H1 (cell line): Measurements from ENCODE around the gene ZC4H2. TPM values are rescaled to one million over a fixed set of nuclear protein-coding genes. Genes with fewer than 3 reads are reported as not detected.

Experiments
- CTCF ChIA-PET: fragments of 300-600 bp; sonication (Branson Sonifier 250); formaldehyde crosslinking; loops from one replicate; lab custom pipeline; 2021; ENCODE audit not compliant: partially characterized antibody; lab: Charles Lee
- POLR2A ChIA-PET: fragments of 300-600 bp; sonication (Branson Sonifier 250); formaldehyde crosslinking; loops from one replicate; lab custom pipeline; 2021; ENCODE audit warnings: inconsistent platforms; ENCODE audit not compliant: partially characterized antibody; lab: Charles Lee
- DNase-seq, 2 experiments: peaks; one replicate each; pipeline versions ENCODE4 v3.0.0 to v3.0.0-alpha.2; 2010 to 2022; ENCODE audit warnings: low spot score in 2 of 2, low read depth in 1 of 2, mixed read lengths in 1 of 2
- FAIRE-seq: peaks from 2 replicates; lab custom pipeline; 2011; peaks lifted over from hg19 to GRCh38; lab: Jason Lieb, UNC
- H2AFZ ChIP-seq: 2 replicates; pipeline ENCODE4 v1.8.1; 2012; ENCODE audit warnings: low read length, inconsistent platforms
- H2AK5ac ChIP-seq: 2 replicates; pipeline ENCODE4 v1.6.1; 2013; ENCODE audit warnings: low read depth, low read length
- H2BK120ac ChIP-seq: replicated peaks from 2 replicates; pipeline ENCODE3; 2013; ENCODE audit warnings: low read depth, low read length, inconsistent platforms
- H2BK12ac ChIP-seq: 2 replicates; pipeline ENCODE4 v1.6.1; 2013; ENCODE audit warnings: low read depth, low read length
- H2BK15ac ChIP-seq: 2 replicates; pipeline ENCODE4 v1.6.1; 2013; ENCODE audit warnings: low read length
- H2BK20ac ChIP-seq: 2 replicates; pipeline ENCODE4 v1.6.1; 2013; ENCODE audit warnings: low read length
- H2BK5ac ChIP-seq: 2 replicates; pipeline ENCODE4 v1.6.1; 2013; ENCODE audit warnings: low read depth, low read length
- H3K14ac ChIP-seq: 2 replicates; pipeline ENCODE4 v1.6.1; 2013; ENCODE audit warnings: inconsistent platforms; ENCODE audit not compliant: insufficient read length
- H3K18ac ChIP-seq: 2 replicates; pipeline ENCODE4 v1.6.1; 2013; ENCODE audit warnings: low read length; ENCODE audit errors: extremely low read depth
- H3K23ac ChIP-seq: 2 replicates; pipeline ENCODE4 v1.6.1; 2013; ENCODE audit warnings: inconsistent platforms; ENCODE audit not compliant: insufficient read length
- H3K23me2 ChIP-seq: 2 replicates; pipeline ENCODE4 v1.6.1; 2013; ENCODE audit warnings: low read depth, low read length
- H3K27ac ChIP-seq: 2 replicates; pipeline ENCODE4 v1.6.1; 2011; ENCODE audit warnings: low read depth, low read length, inconsistent platforms
- H3K27me3 ChIP-seq, 4 experiments: replicated peaks in 1 of 4; 1 replicate in 1 of 4; 2 replicates in 3 of 4; pipeline versions ENCODE4 v1.6.1 to v1.8.1; 2011 to 2013; ENCODE audit warnings: low read length in 3 of 4, mild to moderate bottlenecking in 3 of 4, inconsistent platforms in 2 of 4, mixed read lengths in 2 of 4, moderate library complexity in 1 of 4; ENCODE audit not compliant: control insufficient read depth in 3 of 4, insufficient read depth in 3 of 4; ENCODE audit errors: extremely low read depth in 1 of 4
- H3K36me3 ChIP-seq, 4 experiments: 2 replicates each; pipeline versions ENCODE4 v1.6.1 to v1.8.1; 2011 to 2013; ENCODE audit warnings: mild to moderate bottlenecking in 4 of 4, low read length in 3 of 4, moderate library complexity in 2 of 4, control low read depth in 1 of 4, inconsistent platforms in 1 of 4; ENCODE audit not compliant: insufficient read depth in 4 of 4, control insufficient read depth in 2 of 4
- H3K4ac ChIP-seq: replicated peaks from 2 replicates; pipeline ENCODE3; 2013; ENCODE audit warnings: low read length, low read depth, mixed read lengths, inconsistent platforms; ENCODE audit not compliant: insufficient read length
- H3K4me1 ChIP-seq, 4 experiments: replicated peaks in 1 of 4; 1 replicate in 1 of 4; 2 replicates in 3 of 4; pipeline versions ENCODE4 v1.6.1 to v1.8.1; 2011 to 2013; ENCODE audit warnings: low read length in 3 of 4, inconsistent platforms in 2 of 4, mixed read lengths in 1 of 4; ENCODE audit not compliant: insufficient read depth in 4 of 4, control insufficient read depth in 3 of 4
- H3K4me2 ChIP-seq, 2 experiments: 2 replicates each; pipeline versions ENCODE4 v1.6.1 to v1.8.1; 2011 to 2013; ENCODE audit warnings: low read depth in 2 of 2, low read length in 2 of 2, control low read depth in 1 of 2, inconsistent platforms in 1 of 2, mild to moderate bottlenecking in 1 of 2; ENCODE audit not compliant: insufficient read depth in 1 of 2
- H3K4me3 ChIP-seq, 4 experiments: fragments of 200-600, 300-600 bp in 1 of 4; sonication (generic), shearing (Covaris generic), sonication (Bioruptor Twin) in 1 of 4; 2 replicates each; pipeline versions ENCODE4 v1.5.1 to v1.8.1; 2011 to 2016; ENCODE audit warnings: low read length in 4 of 4, low read depth in 3 of 4, control low read depth in 2 of 4, inconsistent platforms in 2 of 4, mild to moderate bottlenecking in 2 of 4, mixed read lengths in 1 of 4, moderate library complexity in 1 of 4; ENCODE audit not compliant: insufficient read depth in 2 of 4; ENCODE audit errors: extremely low read depth in 1 of 4
- H3K56ac ChIP-seq: replicated peaks from 2 replicates; pipeline ENCODE3; 2013; ENCODE audit warnings: low read depth, mild to moderate bottlenecking, mixed read lengths, low read length, inconsistent platforms; ENCODE audit not compliant: insufficient read length
- H3K79me1 ChIP-seq: 2 replicates; pipeline ENCODE4 v1.6.1; 2013; ENCODE audit warnings: low read depth, low read length, control low read depth
- H3K79me2 ChIP-seq, 2 experiments: 2 replicates each; pipeline versions ENCODE4 v1.6.1 to v1.8.1; 2012 to 2013; ENCODE audit warnings: low read length in 2 of 2, mild to moderate bottlenecking in 2 of 2, inconsistent platforms in 1 of 2; ENCODE audit not compliant: insufficient read depth in 2 of 2, control insufficient read depth in 1 of 2
- H3K9ac ChIP-seq, 4 experiments: replicated peaks in 1 of 4; 1 replicate in 1 of 4; 2 replicates in 3 of 4; pipeline versions ENCODE4 v1.6.1 to v1.8.1; 2011 to 2013; ENCODE audit warnings: low read depth in 3 of 4, low read length in 3 of 4, control low read depth in 2 of 4, mild to moderate bottlenecking in 2 of 4, moderate library complexity in 2 of 4, inconsistent platforms in 1 of 4; ENCODE audit errors: extremely low read depth in 1 of 4
- H3K9me3 ChIP-seq, 2 experiments: 2 replicates each; pipeline versions ENCODE4 v1.6.1 to v1.8.1; 2012 to 2013; ENCODE audit warnings: mild to moderate bottlenecking in 2 of 2, moderate library complexity in 2 of 2, control low read depth in 1 of 2, inconsistent platforms in 1 of 2, low read depth in 1 of 2, low read length in 1 of 2, mixed read lengths in 1 of 2; ENCODE audit not compliant: insufficient read depth in 2 of 2
- H4K20me1 ChIP-seq, 2 experiments: replicated peaks in 1 of 2; 2 replicates each; pipeline versions ENCODE3 to v1.8.1; 2011 to 2013; ENCODE audit warnings: inconsistent platforms in 2 of 2, low read length in 2 of 2, mild to moderate bottlenecking in 1 of 2; ENCODE audit not compliant: insufficient read depth in 2 of 2, control insufficient read depth in 1 of 2
- H4K5ac ChIP-seq: 2 replicates; pipeline ENCODE4 v1.6.1; 2013; ENCODE audit warnings: low read length, low read depth, mixed read lengths, inconsistent platforms; ENCODE audit not compliant: insufficient read length
- H4K8ac ChIP-seq: 2 replicates; pipeline ENCODE4 v1.8.0; 2013; ENCODE audit warnings: mild to moderate bottlenecking, moderate library complexity, low read length, inconsistent platforms; ENCODE audit not compliant: insufficient read depth; ENCODE audit errors: extremely low read depth
- H4K91ac ChIP-seq: replicated peaks from 2 replicates; pipeline ENCODE3; 2013; ENCODE audit warnings: low read length, mixed read lengths, inconsistent platforms; ENCODE audit not compliant: insufficient read length
- BACH1 ChIP-seq: IDR thresholded peaks from 2 replicates; pipeline ENCODE4 v1.6.1; 2012; ENCODE audit warnings: low read length, improper control_type of control experiment
- CHD2 ChIP-seq: IDR thresholded peaks from 2 replicates; pipeline ENCODE4 v1.6.1; 2012; ENCODE audit warnings: low read length, improper control_type of control experiment
- KDM1A ChIP-seq: fragments of 200-600, 300-600 bp; sonication (generic); IDR thresholded peaks from 2 replicates; pipeline ENCODE4 v1.7.1; 2016; ENCODE audit warnings: mild to moderate bottlenecking, low read length, borderline replicate concordance
- KDM4A ChIP-seq: IDR thresholded peaks from one replicate; pipeline ENCODE4 v1.7.1; 2012; ENCODE audit warnings: low read depth, mild to moderate bottlenecking, moderate library complexity, low read length, inconsistent platforms; ENCODE audit not compliant: severe bottlenecking
- RFX5 ChIP-seq: IDR thresholded peaks from 2 replicates; pipeline ENCODE4 v1.6.1; 2011; ENCODE audit warnings: low read depth, low read length, improper control_type of control experiment, borderline replicate concordance
- SIN3A ChIP-seq, 2 experiments: IDR thresholded peaks in 1 of 2; conservative IDR thresholded peaks in 1 of 2; 2 replicates each; pipeline ENCODE4 v1.6.1; 2011 to 2012; ENCODE audit warnings: low read length in 2 of 2, improper control_type of control experiment in 1 of 2, low read depth in 1 of 2, mild to moderate bottlenecking in 1 of 2
- SP2 ChIP-seq: IDR thresholded peaks from 2 replicates; pipeline ENCODE4 v1.6.1; 2012; ENCODE audit warnings: mild to moderate bottlenecking, low read length, inconsistent platforms
- WGBS, 2 experiments: shearing (Covaris generic) in 1 of 2; methylation state at CpG; one replicate each; pipeline versions ENCODE4 v1.1.6 to v1.1.7; 2013 to 2015; ENCODE audit warnings: low lambda C conversion rate in 2 of 2, mixed read lengths in 2 of 2, inconsistent platforms in 1 of 2, low coverage in 1 of 2, missing lambda C conversion rate in 1 of 2; ENCODE audit not compliant: insufficient replicate concordance in 2 of 2, insufficient coverage in 1 of 2, insufficient read length in 1 of 2; ENCODE audit errors: extremely low coverage in 1 of 2, missing lambda C conversion rate in 1 of 2; 5-methylcytosine and 5-hydroxymethylcytosine counted together
- long read RNA-seq, 2 experiments: library from RNA in 1 of 2; library from capped mRNA in 1 of 2; stranded (forward); transcript quantifications; one replicate each; pipeline ENCODE4 v2.0.0, GENCODE V29; 2021; ENCODE audit warnings: inconsistent platforms in 1 of 2
- polyA minus RNA-seq, 3 experiments: library from RNA; depleted of rRNA, polyadenylated mRNA; stranded (reverse); fragments of >200 nt; gene quantifications; 1 replicate in 2 of 3; 2 replicates in 1 of 3; pipeline ENCODE4 v1.2.3, GENCODE V29; 2011
- polyA plus RNA-seq, 7 experiments: library from polyadenylated mRNA; depleted of rRNA in 3 of 7; stranded (reverse) in 5 of 7; unstranded in 2 of 7; fragments of >200 nt in 5 of 7; fragments of 200-250 nt in 2 of 7; gene quantifications; 1 replicate in 5 of 7; 2 replicates in 1 of 7; 4 replicates in 1 of 7; pipeline versions ENCODE4 v1.2.1 to v1.2.3, GENCODE V29; 2011 to 2013; ENCODE audit warnings: missing spikeins in 2 of 7, mixed read lengths in 2 of 7
- total RNA-seq: library from RNA; stranded (reverse); fragmentation: NEBNext Ultra II Directional; extraction: Animal tissue kit (Norgen Biotek cat#: 25700); gene quantifications from 2 replicates; pipeline ENCODE4 v1.2.1, GENCODE V29; 2021

The ZC4H2 gene, protein sequence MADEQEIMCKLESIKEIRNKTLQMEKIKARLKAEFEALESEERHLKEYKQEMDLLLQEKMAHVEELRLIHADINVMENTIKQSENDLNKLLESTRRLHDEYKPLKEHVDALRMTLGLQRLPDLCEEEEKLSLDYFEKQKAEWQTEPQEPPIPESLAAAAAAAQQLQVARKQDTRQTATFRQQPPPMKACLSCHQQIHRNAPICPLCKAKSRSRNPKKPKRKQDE
- 25.4 and 25.9 TPM in 2 replicates for total RNA-seq
- polyA plus RNA-seq (2011; rRNA removed), result 29.3 and 29.6 TPM in 2 replicates
- 40.7 TPM for polyA plus RNA-seq (2011; cell fraction: cytosol; rRNA removed)
- polyA plus RNA-seq (2011; cell fraction: nucleus; rRNA removed), result 35.0 TPM
- polyA plus RNA-seq (2012, experiment 1 of 2), result 27.6 to 33.7 TPM (median 27.9 TPM) in 4 replicates
- 18.2 TPM for polyA plus RNA-seq (2012, experiment 2 of 2)
- 16.9 TPM for polyA plus RNA-seq (2013, experiment 1 of 2)
- 19.3 TPM for polyA plus RNA-seq (2013, experiment 2 of 2)
- polyA minus RNA-seq (2011; rRNA and poly(A)+ RNA removed), result 26.7 and 31.0 TPM in 2 replicates
- 9.5 TPM for polyA minus RNA-seq (2011; cell fraction: cytosol; rRNA and poly(A)+ RNA removed)
- 28.6 TPM for polyA minus RNA-seq (2011; cell fraction: nucleus; rRNA and poly(A)+ RNA removed)
- long read RNA-seq, experiment 1, transcript ZC4H2-202 (5 exons, 2,184 nt), result major isoform, 13 of 38 reads
- long read RNA-seq, experiment 1, partial matches to known transcripts, result 12 of 38 reads
- long read RNA-seq, experiment 1, other reads (novel, unspliced or antisense), result 13 of 38 reads
- long read RNA-seq, experiment 2, transcript ZC4H2-202 (5 exons, 2,184 nt), result major isoform, 19 of 24 reads
- long read RNA-seq, experiment 2, partial matches to known transcripts, result 0 of 24 reads
- long read RNA-seq, experiment 2, other reads (novel, unspliced or antisense), result 3 of 24 reads

DNA sequence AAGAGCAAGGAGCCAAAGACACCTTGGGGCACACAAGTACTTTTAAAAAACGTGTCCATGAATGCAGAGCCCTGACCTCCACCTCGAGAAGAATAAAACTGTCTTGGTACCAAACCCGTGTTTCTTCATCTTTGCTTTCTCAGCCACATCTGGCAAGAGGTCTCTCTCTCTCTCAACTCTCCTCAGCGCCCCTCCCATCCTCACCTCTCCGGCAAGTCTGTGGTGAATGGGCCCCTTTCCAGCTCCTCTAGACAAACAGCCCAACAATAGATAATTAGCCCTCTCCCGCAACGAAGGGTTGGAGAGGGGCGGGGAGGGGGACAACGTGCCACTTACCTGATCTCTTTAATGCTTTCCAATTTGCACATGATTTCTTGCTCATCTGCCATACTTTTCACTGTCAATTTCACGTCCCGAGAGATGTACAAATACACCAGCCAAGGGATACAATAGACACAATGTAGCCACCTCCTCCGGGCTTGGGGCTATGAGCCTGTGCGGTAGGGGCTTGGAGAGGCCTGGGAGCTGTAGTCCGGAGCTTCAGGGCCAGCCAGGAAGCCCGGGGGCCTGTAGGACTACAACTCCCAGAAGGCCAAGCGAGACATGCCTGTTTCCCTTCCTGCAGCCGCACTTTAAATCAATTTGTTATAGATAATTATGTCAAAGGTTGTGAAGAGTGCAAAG, at the start of gene ZC4H2:
ZC4H2 (minus strand) TSS at position 462 of the 684 bp plus-strand sequence; CDS start at position 389, 73 bp downstream.
- peak within 1 kb of the TSS; percentile 66 to 90 (median 76) for H3K4me3 ChIP-seq
- peak within 1 kb of the TSS; percentile 66 to 88 for H3K4me2 ChIP-seq
- H2BK120ac ChIP-seq, result no peak within 1 kb of the TSS
- peak within 1 kb of the TSS; percentile 59 for H3K56ac ChIP-seq
- peaks cover 0 to 10% (median 4%) of the 10 kb centered on the region in 4 experiments; a peak in 3 of 8 replicates for H3K36me3 ChIP-seq
- H3K23me2 ChIP-seq, result peaks cover 3% of the 10 kb centered on the region; the same call in 1 of the 2 replicates
- H2BK5ac ChIP-seq, result no peak within 1 kb of the TSS; the same call in 1 of the 2 replicates
- H3K14ac ChIP-seq, result no peak within 1 kb of the TSS
- peak within 1 kb of the TSS; percentile 85 for H2AFZ ChIP-seq
- H4K20me1 ChIP-seq, result no peaks in the 10 kb centered on the region
- no peak within 1 kb of the TSS for H2BK20ac ChIP-seq
- no peak within 1 kb of the TSS for H2BK15ac ChIP-seq
- H3K27me3 ChIP-seq, result no peaks in the 10 kb centered on the region
- H3K18ac ChIP-seq, result no peak within 1 kb of the TSS; the same call in 1 of the 2 replicates
- ChIA-PET CTCF (no interaction called here), POLR2A (interaction anchor here (0.9 to 2.0 kb wide), 4 partner anchors 10 to 220 kb away, joined by 3 to 10 read pairs (median 4); partner anchors contain the start of gene ZC3H12B)
- H3K9ac ChIP-seq, result peak within 1 kb of the TSS in 3 of 4 experiments; percentile 54 to 73 (median 68); a peak in 6 of 7 replicates
- no peak within 1 kb of the TSS for H3K4ac ChIP-seq
- peak; percentile 31 to 56 for DNase-seq
- no peak within 1 kb of the TSS for H4K91ac ChIP-seq
- no peak within 1 kb of the TSS for H2BK12ac ChIP-seq
- no peaks in the 10 kb centered on the region; a peak in 1 of 7 replicates for H3K4me1 ChIP-seq
- WGBS, 2 experiments, result 2% methylated on average over 12 of the region's 17 CpGs; no CpG with 5 or more reads in 1 of the 2 experiments
- peak within 1 kb of the TSS; percentile 52; the same call in 1 of the 2 replicates for H3K27ac ChIP-seq
- H4K5ac ChIP-seq, result peak within 1 kb of the TSS; percentile 23
- H4K8ac ChIP-seq, result peak within 1 kb of the TSS; percentile 85
- peaks cover 7% of the 10 kb centered on the region in 2 experiments; a peak in 2 of 4 replicates for H3K9me3 ChIP-seq
- H2AK5ac ChIP-seq, result no peak within 1 kb of the TSS
- H3K79me2 ChIP-seq, result peaks cover 0 to 45% of the 10 kb centered on the region in 2 experiments; a peak in 2 of 4 replicates
- FAIRE-seq, result peak; percentile 87
- H3K79me1 ChIP-seq, result no peaks in the 10 kb centered on the region
- no peak within 1 kb of the TSS for H3K23ac ChIP-seq
- TF ChIP-seq SIN3A (conservative IDR thresholded peaks at IDR 0.05 in 1 of 2, IDR thresholded peaks at IDR 0.05 in 1 of 2; ENCODE audit: low read depth in 1 of 2, low read length in 2 of 2) (no peak), KDM4A (peak; percentile 0), CHD2 (no peak), RFX5 (no peak), SP2 (no peak), BACH1 (no peak), KDM1A (no peak)
